Pulmonary artery endothelial cell (primary cell): ENCODE data around the gene IFT88. TPM values are rescaled to one million over a fixed set of nuclear protein-coding genes. Genes with fewer than 3 reads are reported as not detected.
"Not testable (repeated sequence)": the region's sequence is repeated elsewhere in the genome, so short reads cannot be mapped to it uniquely, and the experiment has no call there.

ENCODE experiments used
- DNase-seq: peaks from one replicate; pipeline ENCODE4 v3.0.0-alpha.2; 2011; ENCODE audit warnings: low read depth, low spot score
- total RNA-seq: library from RNA; depleted of rRNA; stranded (reverse); fragments of >200 nt; gene quantifications from 2 replicates; pipeline ENCODE4 v1.2.3, GENCODE V29; 2014

IFT88 gene
- total RNA-seq, 1 donor from 2014 or later: 9.1 TPM

GRCh38 chr13:20633802-20634201 is 66.8 kb downstream of the IFT88 start:
- DNase-seq: no peak

DNA sequence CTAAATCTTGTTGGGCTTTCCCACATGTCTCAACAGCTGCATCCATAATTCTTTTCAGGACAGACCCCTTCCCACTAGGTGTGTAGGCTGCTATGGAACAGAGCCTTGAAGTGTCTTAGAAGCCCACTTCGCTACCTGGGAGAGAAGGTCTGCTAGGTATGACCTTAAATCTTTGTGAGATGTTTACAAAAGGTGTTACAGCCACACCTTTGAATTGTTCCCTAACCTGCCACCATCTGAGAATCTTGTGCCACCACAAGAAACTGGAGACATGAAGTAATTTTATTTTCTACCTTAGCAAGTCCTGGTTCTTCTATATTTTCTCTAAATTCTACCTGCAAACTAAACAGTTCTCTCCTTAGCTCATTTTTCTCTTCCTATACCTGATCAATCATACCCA is 69.1 kb downstream of the IFT88 start:
- DNase-seq: no peak

DNA sequence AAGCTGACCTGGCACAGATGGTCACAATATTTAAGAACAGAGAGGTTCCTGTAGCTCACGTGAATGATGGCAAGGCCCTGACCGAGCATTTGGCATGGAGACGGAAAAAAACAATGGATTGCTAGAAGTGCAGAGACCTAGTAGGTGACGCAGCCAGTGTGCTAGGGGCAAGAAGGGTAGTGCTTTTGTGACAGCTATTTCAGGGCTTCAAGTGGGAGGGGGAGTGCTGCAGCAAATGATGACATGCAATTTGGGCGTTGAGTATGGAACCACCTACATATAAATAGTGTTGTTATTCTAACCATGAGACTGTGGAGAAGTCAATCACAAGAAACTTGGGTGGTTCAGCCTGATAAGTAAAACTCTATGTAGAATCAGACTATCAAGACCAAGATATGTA is 70.9 kb downstream of the IFT88 start:
- DNase-seq: no peak

DNA sequence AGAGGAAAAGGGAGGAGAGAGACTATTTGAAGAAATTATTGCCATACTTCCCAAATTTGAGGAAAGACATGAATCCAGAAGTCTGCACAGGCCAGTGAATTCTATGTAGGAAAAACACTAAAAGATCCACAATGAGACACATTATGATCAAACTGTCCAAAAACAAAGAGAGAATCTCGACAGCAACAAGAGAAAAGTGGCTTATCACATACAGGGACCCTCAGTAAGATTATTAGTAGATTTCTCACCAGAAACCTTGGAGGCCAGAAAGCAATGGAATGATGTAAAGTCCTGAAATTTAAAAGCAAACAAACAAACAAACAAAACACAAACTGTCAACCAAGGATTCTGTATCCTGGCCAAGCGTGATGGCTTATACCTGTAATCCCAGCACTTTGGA is 80.8 kb downstream of the IFT88 start:
- DNase-seq: no peak

DNA sequence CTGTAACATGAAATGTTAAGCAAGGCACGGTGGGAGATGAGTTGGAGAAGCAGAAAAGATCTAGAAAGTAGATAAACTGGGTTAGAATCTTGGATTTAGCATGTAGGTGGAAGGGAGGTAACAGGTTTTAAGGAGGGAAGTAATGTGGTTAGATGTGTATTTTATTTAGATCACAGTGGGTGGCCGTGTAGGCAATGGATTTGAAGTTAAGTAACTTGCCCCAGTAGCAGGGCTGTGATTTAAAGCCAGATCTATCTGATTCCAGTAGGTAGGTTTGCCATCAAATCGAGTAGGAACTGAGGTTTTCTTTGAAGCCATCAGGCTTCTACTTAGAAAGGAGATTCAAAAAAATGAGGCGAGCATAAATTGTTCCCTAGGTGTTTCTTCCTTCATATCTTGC is 86.0 kb downstream of the IFT88 start:
- no peak for DNase-seq

DNA sequence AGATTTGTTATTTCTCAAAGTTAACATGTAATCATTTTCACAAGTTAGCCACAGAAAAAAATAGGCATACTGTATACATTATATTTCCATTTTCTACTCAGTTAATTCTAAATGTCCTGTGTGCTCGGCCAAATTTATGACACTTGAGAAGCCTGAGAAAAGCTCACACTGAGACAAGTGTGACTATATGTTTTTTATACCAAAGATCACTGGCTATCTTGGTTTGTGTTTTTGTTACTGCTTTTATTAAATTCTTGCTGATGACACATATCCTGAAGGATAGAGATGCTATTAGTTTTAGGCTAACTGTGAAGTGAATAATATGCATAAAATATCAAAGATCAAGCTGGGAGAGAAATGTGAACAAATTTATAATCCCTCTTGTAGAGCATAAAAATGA is 87.2 kb downstream of the IFT88 start:
- DNase-seq: peak; percentile 41

DNA sequence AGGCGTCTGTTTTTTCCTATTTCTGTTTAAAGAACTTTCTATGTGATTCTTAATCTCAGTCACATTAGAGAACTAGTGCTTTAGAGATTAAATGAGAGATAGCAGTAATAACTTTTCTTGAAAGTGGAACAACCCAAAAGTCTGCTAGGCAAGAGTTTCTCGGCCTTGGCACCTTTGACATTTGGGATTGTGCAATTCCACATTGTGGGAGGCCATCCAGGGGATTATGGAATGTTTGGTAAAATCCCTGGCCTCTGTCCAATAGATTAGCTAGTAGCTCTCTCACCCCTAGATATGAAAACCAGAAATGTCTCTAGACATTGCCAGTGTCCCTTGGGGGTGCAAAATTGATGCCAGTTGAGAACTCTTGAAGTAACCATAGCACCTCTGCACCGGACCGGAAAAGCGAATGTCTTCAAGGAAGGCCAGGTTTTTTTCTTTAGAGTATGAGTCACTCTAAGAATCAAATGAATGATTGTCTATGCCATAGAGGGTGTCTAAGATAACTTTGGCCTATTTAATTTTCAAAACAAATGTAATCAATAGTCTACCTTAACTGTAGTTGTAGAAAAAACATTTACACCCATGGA is 91.6 kb downstream of the IFT88 start:
- DNase-seq: no peak

DNA sequence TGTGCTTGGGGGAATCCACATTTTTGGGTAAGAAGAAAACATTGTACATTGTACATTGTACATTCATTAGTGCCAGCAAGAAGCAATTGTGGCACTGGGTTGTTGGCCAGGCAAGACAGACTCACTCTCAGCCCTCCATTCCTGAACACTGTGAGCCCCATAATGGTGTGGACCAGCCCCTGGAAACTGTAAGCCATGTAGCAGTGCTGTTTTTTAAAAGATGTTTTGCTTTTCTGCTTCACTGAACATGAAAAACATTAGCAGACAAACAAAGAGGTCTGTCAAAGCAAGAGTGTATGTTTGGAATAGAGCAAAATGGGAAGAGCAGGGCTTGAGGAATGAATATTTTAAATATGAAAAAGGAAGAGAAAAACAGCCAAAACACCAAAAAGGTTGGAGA is 97.4 kb downstream of the IFT88 start:
- no peak for DNase-seq

GRCh38 chr13:20666948-20667347 is 100.0 kb downstream of the IFT88 start:
- DNase-seq: no peak

DNA sequence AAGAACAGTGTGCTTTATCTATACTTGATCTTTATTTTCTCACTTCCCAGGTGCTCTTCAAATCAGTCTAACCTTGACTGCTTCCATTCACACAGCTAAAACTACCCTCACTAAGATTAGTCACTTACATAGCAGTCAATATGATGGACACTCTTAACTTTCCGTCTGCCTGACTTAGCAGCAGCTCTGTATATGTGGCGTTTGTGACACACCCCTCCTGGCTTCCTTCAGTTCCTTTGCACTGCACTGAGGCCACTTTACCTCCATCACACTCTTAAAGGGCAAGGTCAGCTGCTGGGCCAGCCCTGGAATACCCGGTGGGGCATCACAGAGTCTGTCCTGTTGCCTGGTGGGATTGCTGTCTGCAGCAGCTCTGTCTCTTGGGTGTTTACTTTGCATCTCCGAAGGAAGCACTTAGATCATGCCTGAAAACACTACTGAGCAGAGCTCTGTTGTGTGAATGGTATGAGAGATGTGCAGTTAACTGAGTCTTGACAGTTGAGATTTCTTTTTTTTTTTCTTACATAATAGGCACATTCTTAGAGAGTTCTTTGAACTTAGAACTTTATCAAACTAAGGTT is 101.0 kb downstream of the IFT88 start:
- DNase-seq: no peak

- DNase-seq: no peak
Measured at GRCh38 chr13:20669162-20669561, 102.2 kb downstream of the IFT88 start.

- no peak for DNase-seq
Measured at GRCh38 chr13:20671789-20672188, 104.8 kb downstream of the IFT88 start.

DNA sequence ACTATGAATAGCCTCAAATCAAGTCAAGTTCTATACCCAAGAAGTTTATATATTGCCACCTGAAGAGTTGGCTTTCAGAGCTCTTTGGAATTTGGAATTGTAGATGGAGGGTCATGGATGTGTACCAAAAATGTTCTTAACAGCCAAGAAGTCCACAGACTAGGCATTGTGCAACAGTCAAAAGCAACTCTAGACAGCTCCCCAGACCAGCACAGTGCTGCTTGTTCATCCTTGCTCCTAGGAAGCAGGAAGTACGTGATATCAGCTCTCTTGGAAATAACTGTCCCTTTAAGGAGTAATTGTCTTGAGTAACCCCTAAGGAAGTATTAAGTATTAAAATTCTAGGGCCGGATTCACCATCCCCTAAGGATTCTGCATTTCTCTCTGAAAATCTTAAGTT is 105.8 kb downstream of the IFT88 start:
- DNase-seq: no peak

DNA sequence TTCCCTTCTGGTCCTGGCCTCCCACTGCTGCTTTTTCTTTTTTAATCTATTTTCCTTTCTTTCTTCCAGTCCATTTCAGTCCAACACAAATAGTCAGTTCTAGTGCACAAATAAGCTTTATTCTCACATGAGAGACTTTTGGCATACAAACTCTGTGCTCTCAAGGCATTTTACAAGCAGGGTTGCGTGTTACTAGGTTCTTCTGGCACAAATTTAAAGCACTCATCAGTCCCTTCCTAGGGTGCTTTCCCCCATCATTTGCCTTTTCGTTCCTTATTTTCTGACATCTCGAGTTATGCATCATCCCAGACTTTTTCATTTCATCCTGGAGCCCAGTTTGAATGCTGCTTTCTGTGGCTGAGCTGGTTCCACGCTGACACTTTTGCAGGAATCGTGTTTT is 106.8 kb downstream of the IFT88 start:
- no peak for DNase-seq

DNA sequence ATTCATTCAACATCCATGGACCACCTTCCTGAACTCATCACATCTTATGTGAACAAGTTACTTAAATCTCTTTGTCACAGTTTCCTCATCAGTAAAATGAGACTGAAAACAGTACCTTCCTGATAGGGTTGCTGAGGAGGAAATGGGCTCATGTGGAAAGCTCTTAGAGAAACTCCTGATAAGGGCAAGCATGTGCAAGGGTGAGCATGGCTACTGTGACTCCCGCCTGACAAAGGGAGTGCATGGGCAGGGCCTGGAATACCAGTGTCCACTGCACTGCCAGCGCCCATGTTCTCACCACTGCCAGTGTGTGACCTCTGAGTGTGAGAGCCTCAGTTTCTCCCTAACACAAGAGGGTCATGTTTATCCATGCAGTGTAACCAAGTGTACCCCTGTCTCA is 109.3 kb downstream of the IFT88 start:
- DNase-seq: no peak

- not testable (repeated sequence) for DNase-seq
Measured at GRCh38 chr13:20678606-20679005, 111.6 kb downstream of the IFT88 start.

- DNase-seq: no peak
Measured at GRCh38 chr13:20679879-20680278, 112.9 kb downstream of the IFT88 start.

- no peak for DNase-seq
Measured at GRCh38 chr13:20680416-20681080, 113.6 kb downstream of the IFT88 start.

- DNase-seq: not testable (repeated sequence)
Measured at GRCh38 chr13:20681481-20681880, 114.5 kb downstream of the IFT88 start.

- DNase-seq: no peak
Measured at GRCh38 chr13:20682061-20682460, 115.1 kb downstream of the IFT88 start.

DNA sequence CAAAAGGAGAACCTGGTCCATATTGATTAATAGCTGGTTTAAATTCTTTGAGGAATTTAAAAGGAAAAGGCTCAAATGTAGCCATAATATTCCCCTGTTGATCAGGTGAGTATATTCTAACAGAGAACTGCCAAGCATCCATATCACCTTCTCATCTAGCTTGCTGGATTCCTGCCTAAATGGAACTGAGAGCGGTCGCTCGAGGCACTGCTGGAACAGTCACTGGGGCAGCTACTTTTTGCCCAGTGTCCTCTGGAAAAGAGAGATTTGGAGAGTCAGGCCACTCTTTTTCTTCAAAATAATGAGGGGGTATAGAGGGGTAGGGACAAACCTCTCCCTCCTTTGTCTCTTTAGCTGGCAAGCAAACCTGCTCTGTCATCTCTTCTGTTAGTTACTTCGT is 117.1 kb downstream of the IFT88 start:
- DNase-seq: no peak

- no peak for DNase-seq
Measured at GRCh38 chr13:20684546-20684945, 117.6 kb downstream of the IFT88 start.

- no peak for DNase-seq
Measured at GRCh38 chr13:20685092-20685491, 118.1 kb downstream of the IFT88 start.
